Astrocyte of the hippocampus (primary cell): ENCODE data around the gene MAP3K5.
"Not testable (repeated sequence)": the region's sequence is repeated elsewhere in the genome, so short reads cannot be mapped to it uniquely, and the experiment has no call there.

ENCODE experiments used
- DNase-seq: peaks from one replicate; pipeline ENCODE4 v3.0.0; 2011; ENCODE audit warnings: low read depth, low spot score

MAP3K5 gene

GRCh38 chr6:136791296-136792094 lies 782 bp downstream of the MAP3K5 start:
- DNase-seq = peak; percentile 74

- no peak for DNase-seq
Measured at GRCh38 chr6:136790411-136791295, 1.6 kb downstream of the MAP3K5 start.

DNA sequence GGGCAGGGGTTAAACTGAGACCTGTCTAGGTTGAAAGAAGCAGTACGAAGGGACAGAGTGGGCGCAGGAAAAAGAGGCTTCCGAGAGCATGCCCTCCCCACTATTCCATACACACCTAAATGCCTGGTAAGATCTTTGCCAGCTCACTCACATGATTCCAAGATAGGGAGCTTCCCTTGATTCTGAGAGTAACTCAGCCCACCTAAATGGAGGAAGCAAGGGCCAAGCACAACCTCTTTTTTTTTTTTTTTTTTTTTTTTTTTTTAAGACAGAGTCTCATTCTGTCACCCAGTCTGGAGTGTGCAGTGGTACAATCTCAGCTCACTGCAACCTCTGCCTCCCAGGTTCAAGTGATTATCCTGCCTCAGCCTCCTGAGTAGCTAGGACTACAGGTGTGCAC lies 2.8 kb downstream of the MAP3K5 start:
- DNase-seq = not testable (repeated sequence)

DNA sequence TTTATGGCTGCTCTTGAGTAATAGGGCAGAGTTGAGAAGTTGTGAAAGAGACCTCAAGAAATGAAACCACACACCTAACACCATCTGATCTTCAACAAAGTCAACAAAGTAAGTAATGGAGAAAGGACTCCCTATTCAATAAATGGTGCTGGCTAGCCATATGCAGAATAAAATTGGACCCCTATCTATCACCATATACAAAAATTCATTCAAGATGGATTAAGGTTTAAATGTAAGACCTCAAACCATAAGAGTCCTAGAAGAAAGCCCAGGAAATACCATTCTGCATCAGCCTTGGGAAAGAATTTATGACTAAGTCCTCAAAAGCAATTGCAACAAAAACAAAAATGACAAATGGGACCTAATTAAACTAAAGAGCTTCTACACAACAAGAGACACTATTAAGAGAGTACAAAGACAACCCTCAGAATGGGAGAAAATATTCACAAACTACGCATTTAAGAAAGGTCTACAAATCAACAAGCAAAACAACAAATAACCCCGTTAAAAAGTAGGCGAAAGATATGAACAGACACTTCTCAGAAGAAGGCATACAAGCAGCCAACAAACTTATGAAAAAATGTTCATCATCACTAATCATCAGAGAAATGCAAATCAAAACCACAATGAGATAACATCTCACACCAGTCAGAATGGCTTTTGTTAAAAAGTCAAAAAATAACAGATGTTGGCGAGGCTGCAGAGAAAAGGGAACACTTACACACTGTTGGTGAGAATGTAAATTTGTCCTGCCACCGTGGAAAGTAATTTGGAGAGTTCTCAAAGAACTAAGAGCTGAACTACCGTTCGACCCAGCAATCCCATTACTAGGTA lies 4.0 kb downstream of the MAP3K5 start:
- peak; percentile 79 for DNase-seq

GRCh38 chr6:136787726-136788068 lies 4.6 kb downstream of the MAP3K5 start:
- DNase-seq = no peak

DNA sequence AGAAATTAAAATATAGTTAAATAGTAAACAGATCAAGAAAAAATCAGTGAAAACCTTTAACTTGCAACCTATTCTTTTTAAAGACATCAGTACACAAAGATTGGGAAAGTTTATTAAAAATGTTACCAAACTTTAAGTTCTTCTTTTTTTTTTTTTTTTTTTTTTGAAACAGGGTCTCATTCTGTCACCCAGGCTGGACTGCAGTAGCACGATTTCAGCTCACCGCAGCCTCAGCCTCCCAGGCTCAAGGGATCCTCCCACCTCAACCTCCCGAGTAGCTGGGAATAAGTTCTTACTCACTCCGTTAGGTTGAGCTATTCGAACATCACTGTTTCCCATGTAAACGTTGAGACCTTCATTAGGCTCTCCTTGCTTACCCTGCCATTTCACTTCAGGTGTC lies 5.6 kb downstream of the MAP3K5 start:
- DNase-seq = no peak

- DNase-seq = no peak
Measured at GRCh38 chr6:136784910-136785746, 7.1 kb downstream of the MAP3K5 start.

DNA sequence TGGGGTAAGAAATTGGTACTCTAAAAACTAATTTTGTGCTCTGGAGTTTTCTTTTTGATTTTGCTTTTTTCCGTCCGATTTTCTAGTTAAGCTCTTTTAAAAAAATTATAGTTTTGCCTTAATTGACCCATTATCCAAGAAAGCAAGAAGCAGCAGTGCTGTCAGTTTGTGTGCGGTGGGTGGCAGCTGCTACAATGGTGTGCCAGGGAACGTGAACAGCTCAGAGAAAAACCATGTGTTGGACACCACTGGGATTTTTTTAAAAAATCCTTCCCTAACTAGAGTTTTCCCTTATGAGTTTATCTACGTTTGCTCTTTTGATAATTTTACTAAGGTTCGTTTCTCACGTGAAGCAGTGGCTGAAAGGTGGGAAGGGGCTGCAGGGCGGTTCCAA lies 8.0 kb downstream of the MAP3K5 start:
- no peak for DNase-seq

DNA sequence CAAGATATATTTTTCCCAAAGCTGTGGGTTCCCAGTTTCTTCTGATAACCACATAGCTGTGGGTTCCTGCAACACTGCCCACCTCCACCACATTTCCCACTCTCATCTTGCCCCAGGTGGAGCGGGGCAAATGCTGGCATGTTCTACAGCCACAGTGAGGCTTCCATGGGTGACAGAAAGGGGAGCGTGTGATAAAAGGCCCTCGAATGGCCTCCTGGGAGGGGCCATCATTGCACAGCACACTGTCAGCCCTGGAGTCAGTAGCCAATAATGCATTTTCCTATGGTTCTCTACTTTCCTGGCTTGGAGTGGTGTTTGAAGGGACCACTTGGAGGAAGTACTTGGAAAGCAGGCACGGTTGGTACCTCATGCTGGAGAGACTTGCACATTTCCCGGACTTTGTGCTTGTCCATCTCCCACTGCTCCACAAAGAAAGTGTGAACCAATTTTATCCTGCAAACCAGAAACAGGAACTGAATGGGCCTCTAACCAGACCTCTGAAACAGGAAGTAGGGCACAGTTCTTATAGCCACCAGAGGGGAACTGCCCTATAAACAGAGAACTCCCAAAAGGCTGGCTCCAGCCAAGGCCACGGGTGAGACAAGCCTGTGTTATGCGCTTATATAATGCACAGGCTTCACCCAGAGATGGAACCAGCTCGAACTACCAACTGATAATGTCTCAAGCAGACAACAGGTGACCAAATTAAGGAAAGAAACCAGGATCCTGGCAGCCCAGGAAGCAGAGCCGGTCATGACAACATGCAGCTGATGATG lies 8.6 kb downstream of the MAP3K5 start:
- no peak for DNase-seq

DNA sequence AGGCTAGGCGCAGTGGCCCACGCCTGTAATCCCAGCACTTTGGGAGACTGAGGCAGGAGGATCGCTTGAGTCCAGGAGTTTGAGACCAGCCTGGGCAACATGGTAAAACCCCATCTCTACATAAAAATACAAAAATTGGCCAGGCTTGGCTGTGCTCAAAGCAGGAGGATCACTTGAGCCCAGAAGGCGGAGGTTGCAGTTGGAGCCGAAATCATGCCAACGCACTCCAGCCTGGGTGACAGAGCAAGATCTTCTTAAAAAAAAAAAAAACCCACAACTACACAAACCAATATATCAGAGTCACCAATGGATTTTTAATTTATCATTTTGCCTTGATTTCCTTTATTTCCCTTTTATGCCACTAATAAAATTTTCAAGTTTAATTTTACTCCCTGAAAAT lies 9.3 kb downstream of the MAP3K5 start:
- DNase-seq = no peak

DNA sequence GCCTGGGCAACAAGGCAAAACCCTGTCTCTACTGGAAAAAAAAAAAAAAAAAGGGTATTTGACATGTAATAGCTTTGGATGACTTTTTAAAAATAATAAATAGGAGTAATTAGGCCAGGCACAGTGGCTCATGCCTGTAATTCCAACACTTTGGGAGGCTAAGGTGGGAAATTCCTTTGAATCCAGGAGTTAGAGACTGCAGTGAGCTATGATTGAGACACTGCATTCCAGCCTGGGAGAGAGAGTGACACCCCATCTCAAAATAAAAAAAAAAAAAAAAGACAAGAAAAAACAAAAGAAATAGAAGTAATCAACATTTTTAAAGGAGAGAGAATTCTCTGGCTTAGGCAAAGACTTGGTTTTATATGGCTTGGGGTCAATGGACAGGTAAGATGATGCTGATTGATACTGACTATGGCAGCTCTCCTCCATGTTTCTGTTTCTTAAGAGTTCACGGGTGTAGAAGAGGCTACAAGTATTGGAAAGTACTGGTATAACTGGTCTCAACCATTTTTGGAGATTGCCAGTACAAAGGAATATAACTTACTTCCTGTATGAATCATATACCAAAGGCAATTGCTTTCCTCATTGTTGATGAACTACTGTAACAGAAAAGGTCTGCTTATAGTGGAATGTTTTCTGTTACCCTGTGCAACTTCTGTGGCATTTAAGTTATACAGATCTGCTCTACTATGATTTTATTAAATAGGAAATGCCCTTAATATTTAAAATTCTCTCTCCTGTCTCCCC lies 10.1 kb downstream of the MAP3K5 start:
- DNase-seq = no peak

- no peak for DNase-seq
Measured at GRCh38 chr6:136780972-136781371, 11.3 kb downstream of the MAP3K5 start.

GRCh38 chr6:136779682-136780081 lies 12.6 kb downstream of the MAP3K5 start:
- no peak for DNase-seq

DNA sequence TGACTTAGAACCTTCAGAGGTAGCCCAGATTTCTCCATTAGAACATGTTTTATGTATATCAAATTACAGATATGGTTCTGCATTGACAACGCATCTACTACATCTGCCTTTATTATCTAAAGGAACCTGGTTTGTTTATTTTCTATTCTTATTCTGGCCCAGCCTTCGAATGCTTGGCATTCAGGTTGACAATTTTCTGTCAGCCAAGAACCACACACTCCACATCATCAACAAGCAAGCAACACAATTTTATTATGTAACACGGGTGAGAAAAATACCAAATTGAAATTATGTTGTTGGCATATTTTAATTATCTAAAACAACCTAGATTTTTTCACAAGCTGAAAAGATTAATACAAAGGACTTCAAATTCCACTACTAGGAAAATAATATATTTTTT lies 14.6 kb downstream of the MAP3K5 start:
- no peak for DNase-seq

DNA sequence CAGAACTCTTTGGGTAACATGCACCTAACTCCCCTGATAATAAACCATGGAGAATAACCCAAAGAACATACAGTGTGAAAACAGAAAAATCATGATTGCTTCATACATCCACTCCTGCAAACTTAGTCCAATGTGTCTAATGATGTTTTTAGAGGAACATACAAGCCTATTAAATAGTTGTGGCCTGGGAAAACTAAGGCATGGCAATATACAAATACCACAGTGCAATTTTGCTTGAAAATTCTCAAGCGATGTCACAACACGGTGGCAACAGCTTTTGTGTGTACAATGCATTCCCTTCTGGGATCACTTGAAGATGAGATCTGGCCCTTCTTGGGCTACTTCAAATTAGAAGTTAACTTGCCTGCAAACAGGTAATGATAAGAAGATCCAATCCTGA lies 16.7 kb downstream of the MAP3K5 start:
- peak; percentile 63 for DNase-seq

DNA sequence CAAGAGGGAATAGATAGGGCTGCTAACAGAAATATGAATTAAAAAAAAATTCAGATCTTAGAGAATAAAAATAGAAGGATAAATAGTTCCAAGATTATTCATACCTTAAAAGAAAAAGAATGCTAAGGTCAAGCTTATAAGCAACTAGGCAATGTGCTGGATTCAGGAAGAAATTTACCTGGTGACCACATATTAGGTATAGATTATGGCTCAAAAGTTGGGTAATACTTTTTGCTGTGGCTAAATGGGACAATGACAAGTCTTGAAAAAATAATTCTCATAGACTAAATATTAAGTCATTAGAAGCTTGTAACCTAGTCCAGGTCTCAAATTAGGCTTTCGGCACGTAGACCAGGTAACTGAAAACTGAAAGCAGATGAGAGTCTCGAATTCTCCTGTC lies 17.2 kb downstream of the MAP3K5 start:
- no peak for DNase-seq

DNA sequence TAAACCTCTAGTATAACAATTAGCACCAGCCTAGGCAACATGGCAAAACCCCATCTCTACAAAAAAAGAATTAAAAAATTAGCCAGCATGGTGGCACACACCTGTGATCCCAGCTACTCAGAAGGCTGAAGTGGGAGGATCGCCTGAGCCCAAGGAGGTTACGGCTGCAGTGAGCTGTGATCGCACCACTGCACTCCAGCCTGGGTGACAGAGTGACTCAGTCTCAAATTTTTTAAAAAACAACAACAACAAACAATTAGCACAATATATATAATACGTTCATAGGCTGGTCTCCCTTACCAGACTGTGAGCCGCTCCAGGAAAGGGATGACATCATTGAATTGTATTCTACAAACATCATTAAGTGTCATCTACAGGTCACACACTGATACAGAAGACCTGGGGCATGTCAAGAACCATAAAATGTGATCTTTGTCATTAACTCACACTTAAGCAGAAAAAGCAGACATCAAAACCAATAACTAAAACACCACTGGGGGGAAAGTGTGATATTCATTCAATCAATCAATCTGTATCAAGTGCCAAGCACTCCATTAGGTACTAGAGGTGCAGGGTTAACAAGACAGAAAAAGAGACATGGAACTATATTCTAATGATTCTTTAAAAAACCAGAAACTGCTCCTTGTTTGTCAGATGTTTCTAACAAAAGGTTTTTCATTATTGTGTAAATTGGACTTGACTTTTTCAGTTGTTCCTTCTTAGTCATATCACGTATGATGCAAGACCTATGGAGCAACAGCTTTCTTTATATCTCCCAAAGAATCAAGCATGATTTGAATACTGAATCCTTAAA lies 17.8 kb downstream of the MAP3K5 start:
- peak; percentile 58 for DNase-seq

- no peak for DNase-seq
Measured at GRCh38 chr6:136773473-136773796, 18.8 kb downstream of the MAP3K5 start.
